GM12865 (cell line): Measurements from ENCODE around the gene CABLES1.

Source experiments
- DNase-seq: peaks from one replicate; pipeline ENCODE4 v3.0.0; 2010; ENCODE audit warnings: low read depth
- H3K4me3 ChIP-seq: 2 replicates; pipeline ENCODE4 v1.5.1; 2011; ENCODE audit warnings: mild to moderate bottlenecking, low read depth, low read length, control low read depth
- CTCF ChIP-seq: IDR thresholded peaks from 2 replicates; pipeline ENCODE4 v1.5.1; 2011; ENCODE audit warnings: low read length, control low read depth, low read depth, inconsistent platforms; ENCODE audit not compliant: insufficient read depth; ENCODE audit errors: missing control alignments

Gene CABLES1

GRCh38 chr18:23143815-23144261 lies 8.6 kb downstream of the CABLES1 start:
- TF ChIP-seq CTCF: no peak
- no peak overlapping the region for H3K4me3 ChIP-seq
- DNase-seq: no peak

DNA sequence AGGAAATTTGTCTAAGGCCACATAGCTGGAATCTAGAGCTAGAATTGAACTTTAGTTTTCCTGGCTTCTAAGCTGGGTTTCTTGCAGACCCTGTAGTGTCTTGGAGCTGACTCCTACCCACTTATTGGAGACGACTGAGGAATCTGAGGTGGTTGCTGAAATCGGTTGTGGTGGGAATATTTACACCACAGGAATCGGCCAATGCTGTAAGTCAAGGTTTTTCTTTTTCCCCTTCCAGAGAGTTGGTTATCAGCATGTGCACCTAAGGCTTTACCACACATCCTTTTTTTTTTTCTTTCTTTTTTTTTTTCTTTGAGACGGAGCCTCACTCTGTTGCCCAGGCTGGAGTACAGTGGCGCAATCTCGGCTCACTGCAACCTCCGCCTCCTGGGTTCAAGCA lies 9.4 kb downstream of the CABLES1 start:
- TF ChIP-seq CTCF: no peak
- no peak for DNase-seq
- no peak overlapping the region for H3K4me3 ChIP-seq

DNA sequence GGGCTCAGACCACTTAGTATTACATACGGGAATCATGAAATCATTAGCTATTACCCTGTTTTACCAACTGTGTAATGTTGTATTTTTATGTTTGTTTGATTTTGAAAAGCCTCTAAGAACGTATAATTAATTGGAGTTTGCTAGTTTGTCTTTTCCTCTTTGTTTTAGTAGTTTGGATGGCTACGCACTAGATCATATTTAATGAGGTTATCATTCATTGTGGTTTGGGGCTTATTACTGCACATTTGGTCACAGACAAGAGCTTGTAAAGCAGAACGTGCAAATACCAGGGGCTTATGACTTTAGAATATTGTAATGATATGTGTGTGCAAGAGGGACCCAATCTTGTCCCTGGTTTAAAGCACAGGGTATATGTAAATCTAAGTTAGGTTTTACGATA lies 10.3 kb downstream of the CABLES1 start:
- no peak for DNase-seq
- TF ChIP-seq CTCF: no peak
- no peak overlapping the region for H3K4me3 ChIP-seq

DNA sequence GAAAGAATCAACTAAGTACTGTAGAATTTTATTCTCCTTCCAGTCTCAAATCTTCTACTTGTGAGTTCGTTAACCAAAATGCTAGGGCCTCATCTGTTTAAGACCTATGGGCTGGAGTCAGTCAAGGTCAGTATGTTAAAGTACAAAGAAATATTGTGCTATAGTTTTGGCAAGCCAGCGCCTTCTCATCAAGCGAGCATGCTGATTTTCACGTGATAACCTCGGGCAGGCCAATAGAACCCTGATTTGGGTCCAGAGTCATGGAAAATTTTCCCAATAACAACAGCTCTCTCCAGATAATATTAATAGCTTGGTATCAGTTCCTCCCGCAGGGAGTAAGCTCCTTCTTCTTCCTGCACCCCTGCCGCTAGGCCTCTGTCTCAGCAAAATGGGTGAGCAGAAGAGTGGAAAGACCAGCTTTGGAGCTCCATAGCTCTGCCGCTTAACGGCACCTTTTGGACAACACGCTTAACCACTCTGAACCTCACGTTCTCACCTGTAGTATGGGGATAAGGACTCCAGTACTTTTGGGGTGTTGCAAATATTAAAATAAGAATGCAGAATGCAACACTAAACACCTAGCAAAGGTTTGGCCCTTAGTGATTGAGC lies 11.7 kb downstream of the CABLES1 start:
- no peak overlapping the region for H3K4me3 ChIP-seq
- TF ChIP-seq CTCF: no peak
- no peak for DNase-seq

- H3K4me3 ChIP-seq: no peak overlapping the region
- no peak for DNase-seq
- TF ChIP-seq CTCF: no peak
Measured at GRCh38 chr18:23148382-23148781, 13.1 kb downstream of the CABLES1 start.

GRCh38 chr18:23149570-23149969 lies 14.3 kb downstream of the CABLES1 start:
- TF ChIP-seq CTCF: no peak
- no peak for DNase-seq
- H3K4me3 ChIP-seq: no peak overlapping the region
